Prostate gland (tissue), 2 donors: ENCODE measurements around the gene CXCR4.

Source experiments
- CTCF ChIP-seq, 4 experiments: fragments of 200-600 bp in 2 of 4; fragments of 450-650 bp in 2 of 4; sonication (generic) in 2 of 4; IDR thresholded peaks; 1 replicate in 3 of 4; 2 replicates in 1 of 4; pipeline ENCODE4 v1.5.1; 2016 to 2019; ENCODE audit warnings: antibody characterized with exemption in 4 of 4, mild to moderate bottlenecking in 2 of 4, moderate library complexity in 2 of 4
- POLR2AphosphoS5 ChIP-seq: sonication (generic); formaldehyde crosslinking; IDR thresholded peaks from one replicate; pipeline ENCODE4 v1.6.1; 2017; ENCODE audit warnings: antibody characterized with exemption

- no peak for TF ChIP-seq CTCF (IDR thresholded peaks at IDR 0.05)
- no peak for TF ChIP-seq POLR2AphosphoS5
Observed at GRCh38 chr2:136146564-136146963, 28.6 kb upstream of the CXCR4 start.
